ENCODE results near the gene POLD3. TPM values are rescaled to one million over a fixed set of nuclear protein-coding genes. Genes with fewer than 3 reads are reported as not detected.

POLD3 gene
- polyA plus RNA-seq, 1 donor from 2014 or later, result 16.8 TPM

- no peak overlapping the region for H3K27ac ChIP-seq (ENCODE audit: low read length)
- H3K79me2 ChIP-seq (replicated peaks; ENCODE audit: insufficient read depth, low read length), result no peaks in the 10 kb centered on the region
- H4K20me1 ChIP-seq (ENCODE audit: insufficient read depth), result no peaks in the 10 kb centered on the region
- H3K36me3 ChIP-seq (ENCODE audit: insufficient read depth, low read length), result no peaks in the 10 kb centered on the region
- H3K4me3 ChIP-seq (ENCODE audit: low read length), result no peak overlapping the region
- TF ChIP-seq POLR2AphosphoS5 (IDR thresholded peaks at IDR 0.05) (no peak), CTCF (IDR thresholded peaks at IDR 0.05; ENCODE audit: poor library complexity, severe bottlenecking) (no peak), REST (IDR thresholded peaks at IDR 0.05; ENCODE audit: borderline replicate concordance) (no peak), RAD21 (conservative IDR thresholded peaks at IDR 0.05) (no peak), MXI1 (conservative IDR thresholded peaks at IDR 0.05; ENCODE audit: poor library complexity, severe bottlenecking) (no peak), SMC3 (conservative IDR thresholded peaks at IDR 0.05; ENCODE audit: poor library complexity) (no peak), EZH2 (IDR thresholded peaks at IDR 0.05; ENCODE audit: borderline replicate concordance, insufficient read depth, low read length, poor library complexity, severe bottlenecking) (no peak), EP300 (conservative IDR thresholded peaks at IDR 0.05; ENCODE audit: poor library complexity, severe bottlenecking) (no peak), TAF1 (IDR thresholded peaks at IDR 0.05; ENCODE audit: low read depth) (no peak)
- H3F3A ChIP-seq (ENCODE audit: insufficient read depth, low read length, poor library complexity, severe bottlenecking), result no peaks in the 10 kb centered on the region
- H2AFZ ChIP-seq (ENCODE audit: low read depth, low read length), result no peak overlapping the region
- H3K9me2 ChIP-seq (ENCODE audit: insufficient read depth, low read length), result no peaks in the 10 kb centered on the region
- H3K27me3 ChIP-seq (ENCODE audit: insufficient read depth, low read depth, low read length), result peaks cover 10% of the 10 kb centered on the region
- no peaks in the 10 kb centered on the region for H3K9me3 ChIP-seq (ENCODE audit: low read length)
- H3K4me2 ChIP-seq (ENCODE audit: low read length), result no peak overlapping the region
- H3K9ac ChIP-seq (ENCODE audit: low read length), result no peak overlapping the region
Observed at GRCh38 chr11:74680703-74681531, 88.5 kb downstream of the POLD3 start.

GRCh38 chr11:74681686-74682651 lies 89.6 kb downstream of the POLD3 start:
- no peaks in the 10 kb centered on the region for H3K79me2 ChIP-seq (replicated peaks; ENCODE audit: insufficient read depth, low read length)
- no peaks in the 10 kb centered on the region for H4K20me1 ChIP-seq (ENCODE audit: insufficient read depth)
- no peak overlapping the region for H3K27ac ChIP-seq (ENCODE audit: low read length)
- H3K4me3 ChIP-seq (ENCODE audit: low read length), result no peak overlapping the region
- H2AFZ ChIP-seq (ENCODE audit: low read depth, low read length), result no peak overlapping the region
- H3K9me2 ChIP-seq (ENCODE audit: insufficient read depth, low read length), result no peaks in the 10 kb centered on the region
- TF ChIP-seq POLR2AphosphoS5 (IDR thresholded peaks at IDR 0.05) (no peak), CTCF (IDR thresholded peaks at IDR 0.05; ENCODE audit: poor library complexity, severe bottlenecking) (no peak), REST (IDR thresholded peaks at IDR 0.05; ENCODE audit: borderline replicate concordance) (no peak), RAD21 (conservative IDR thresholded peaks at IDR 0.05) (no peak), TAF1 (IDR thresholded peaks at IDR 0.05; ENCODE audit: low read depth) (no peak)
- peaks cover 10% of the 10 kb centered on the region for H3K27me3 ChIP-seq (ENCODE audit: insufficient read depth, low read depth, low read length)
- H3K36me3 ChIP-seq (ENCODE audit: insufficient read depth, low read length), result no peaks in the 10 kb centered on the region
- no peak overlapping the region for H3K9ac ChIP-seq (ENCODE audit: low read length)
- no peaks in the 10 kb centered on the region for H3K9me3 ChIP-seq (ENCODE audit: low read length)
- H3K4me2 ChIP-seq (ENCODE audit: low read length), result no peak overlapping the region
- no peaks in the 10 kb centered on the region for H3F3A ChIP-seq (ENCODE audit: insufficient read depth, low read length, poor library complexity, severe bottlenecking)
